GM23338 (cell line): ENCODE data around the gene MT1E. TPM values are rescaled to one million over a fixed set of nuclear protein-coding genes. Genes with fewer than 3 reads are reported as not detected.
A peak's percentile ranks its signal among the peaks of the same experiment; 100 is the strongest.

Experiments
- ATAC-seq: fragments of 200-7000 bp; cut with Tn5 transposase; 3 replicates; pipeline ENCODE4 v1.9.1; 2020
- DNase-seq: peaks from one replicate; pipeline ENCODE4 v3.0.0-alpha.2; 2015; ENCODE audit warnings: low spot score
- H2AFZ ChIP-seq: fragments of 200-600 bp; sonication (generic); 2 replicates; pipeline ENCODE4 v1.8.0; 2016; ENCODE audit warnings: antibody characterized with exemption, mild to moderate bottlenecking, moderate library complexity
- H3F3A ChIP-seq: fragments of 200-600 bp; sonication (generic); replicated peaks from 2 replicates; pipeline ENCODE4 v1.8.0; 2017; ENCODE audit warnings: antibody characterized with exemption, mixed run types, low read depth
- H3K27ac ChIP-seq: fragments of 200-600 bp; sonication (generic); 2 replicates; pipeline ENCODE4 v1.6.1; 2016; ENCODE audit warnings: low read depth
- H3K27me3 ChIP-seq: fragments of 200-600 bp; sonication (generic); 2 replicates; pipeline ENCODE4 v1.8.0; 2016; ENCODE audit warnings: mild to moderate bottlenecking, mixed run types, moderate library complexity; ENCODE audit not compliant: insufficient read depth
- H3K36me3 ChIP-seq: fragments of 200-600 bp; sonication (generic); 2 replicates; pipeline ENCODE4 v1.8.0; 2016; ENCODE audit warnings: mild to moderate bottlenecking; ENCODE audit not compliant: insufficient read depth
- H3K4me1 ChIP-seq: fragments of 200-600 bp; sonication (generic); 2 replicates; pipeline ENCODE4 v1.8.0; 2016; ENCODE audit warnings: mild to moderate bottlenecking, moderate library complexity; ENCODE audit not compliant: insufficient read depth
- H3K4me2 ChIP-seq: fragments of 200-600 bp; sonication (generic); 2 replicates; pipeline ENCODE4 v1.7.1; 2017; ENCODE audit warnings: mixed run types
- H3K4me3 ChIP-seq: fragments of 200-600 bp; sonication (generic); 2 replicates; pipeline ENCODE4 v1.6.1; 2016; ENCODE audit warnings: mixed run types
- H3K79me2 ChIP-seq: fragments of 200-600 bp; sonication (generic); replicated peaks from 2 replicates; pipeline ENCODE4 v1.8.0; 2017; ENCODE audit warnings: mild to moderate bottlenecking; ENCODE audit not compliant: insufficient read depth
- H3K9me2 ChIP-seq: fragments of 200-600 bp; sonication (generic); 2 replicates; pipeline ENCODE4 v1.8.0; 2017; ENCODE audit not compliant: insufficient read depth
- H4K20me1 ChIP-seq: fragments of 200-600 bp; sonication (generic); replicated peaks from 2 replicates; pipeline ENCODE4 v1.8.0; 2017; ENCODE audit warnings: mild to moderate bottlenecking; ENCODE audit not compliant: insufficient read depth
- H3K27ac Mint-ChIP-seq: 2 replicates; pipeline ENCODE4 v1.8.0; 2020; ENCODE audit warnings: inconsistent platforms, mild to moderate bottlenecking, moderate library complexity, mixed read lengths
- H3K27me3 Mint-ChIP-seq: 3 replicates; pipeline ENCODE4 v1.8.0; 2022; ENCODE audit warnings: low read depth, mild to moderate bottlenecking, moderate library complexity, mixed read lengths, inconsistent platforms; ENCODE audit not compliant: insufficient read depth, poor library complexity
- H3K36me3 Mint-ChIP-seq: 3 replicates; pipeline ENCODE4 v1.8.0; 2021; ENCODE audit warnings: low read depth, mild to moderate bottlenecking, inconsistent platforms, moderate library complexity, mixed read lengths
- H3K4me1 Mint-ChIP-seq: 3 replicates; pipeline ENCODE4 v1.8.0; 2020; ENCODE audit warnings: mild to moderate bottlenecking, inconsistent platforms, mixed read lengths
- H3K4me3 Mint-ChIP-seq: 3 replicates; pipeline ENCODE4 v1.8.0; 2021; ENCODE audit warnings: moderate library complexity, mild to moderate bottlenecking, inconsistent platforms, mixed read lengths
- H3K9me3 Mint-ChIP-seq: 3 replicates; pipeline ENCODE4 v1.8.0; 2020; ENCODE audit warnings: moderate library complexity, mild to moderate bottlenecking, inconsistent platforms, mixed read lengths
- EZH2 ChIP-seq: fragments of 200-600 bp; sonication (generic); IDR thresholded peaks from one replicate; pipeline ENCODE4 v1.8.0; 2017; ENCODE audit warnings: antibody characterized with exemption, mild to moderate bottlenecking, low read depth; ENCODE audit not compliant: unreplicated experiment
- EZH2phosphoT487 ChIP-seq: fragments of 200-600 bp; sonication (generic); IDR thresholded peaks from one replicate; pipeline ENCODE4 v1.8.1; 2018; ENCODE audit warnings: antibody characterized with exemption; ENCODE audit not compliant: unreplicated experiment
- POLR2AphosphoS5 ChIP-seq: IDR thresholded peaks from 2 replicates; pipeline ENCODE4 v1.6.1; 2016; ENCODE audit warnings: antibody characterized with exemption, low read depth
- STAT1 ChIP-seq: IDR thresholded peaks from one replicate; pipeline ENCODE4 v1.6.1; 2016; ENCODE audit warnings: antibody characterized with exemption; ENCODE audit not compliant: unreplicated experiment
- ZNF114 ChIP-seq: fragments of 250-450 bp; sonication (Bioruptor Pico); IDR thresholded peaks from 2 replicates; pipeline ENCODE4 v1.5.0; 2020; ENCODE audit warnings: mild to moderate bottlenecking, moderate library complexity
- polyA plus RNA-seq: library from polyadenylated mRNA; unstranded; fragments of >200 nt; fragmentation: Nextera tagmentation; extraction: Ambion mirVana; gene quantifications from 2 replicates; pipeline ENCODE4 v1.2.1, GENCODE V29; 2016
- total RNA-seq: library from RNA; depleted of rRNA; stranded (reverse); fragments of >200 nt; shearing (Covaris generic); gene quantifications from 2 replicates; pipeline ENCODE4 v1.2.3, GENCODE V29; 2014
- TF ChIP-seq, protein P1 (sequence below), 2 experiments: fragments of 200-600 bp in 1 of 2; sonication (generic) in 1 of 2; conservative IDR thresholded peaks; 2 replicates each; pipeline versions ENCODE4 v1.5.1 to v1.6.1; 2016 to 2017; ENCODE audit warnings: antibody characterized with exemption in 2 of 2, low read depth in 2 of 2, mild to moderate bottlenecking in 2 of 2, moderate library complexity in 1 of 2
- TF ChIP-seq, protein P2 (sequence below): IDR thresholded peaks from 2 replicates; pipeline ENCODE4 v1.6.1; 2016; ENCODE audit warnings: antibody characterized with exemption
- TF ChIP-seq, protein P3 (sequence below): fragments of 250-450 bp; sonication (Bioruptor Pico); IDR thresholded peaks from 2 replicates; pipeline ENCODE4 v1.5.0; 2020; ENCODE audit warnings: mild to moderate bottlenecking, moderate library complexity

MT1E gene
- total and polyA plus RNA-seq, 2 experiments from 2014 or later, result 31.0 to 121 TPM

DNA sequence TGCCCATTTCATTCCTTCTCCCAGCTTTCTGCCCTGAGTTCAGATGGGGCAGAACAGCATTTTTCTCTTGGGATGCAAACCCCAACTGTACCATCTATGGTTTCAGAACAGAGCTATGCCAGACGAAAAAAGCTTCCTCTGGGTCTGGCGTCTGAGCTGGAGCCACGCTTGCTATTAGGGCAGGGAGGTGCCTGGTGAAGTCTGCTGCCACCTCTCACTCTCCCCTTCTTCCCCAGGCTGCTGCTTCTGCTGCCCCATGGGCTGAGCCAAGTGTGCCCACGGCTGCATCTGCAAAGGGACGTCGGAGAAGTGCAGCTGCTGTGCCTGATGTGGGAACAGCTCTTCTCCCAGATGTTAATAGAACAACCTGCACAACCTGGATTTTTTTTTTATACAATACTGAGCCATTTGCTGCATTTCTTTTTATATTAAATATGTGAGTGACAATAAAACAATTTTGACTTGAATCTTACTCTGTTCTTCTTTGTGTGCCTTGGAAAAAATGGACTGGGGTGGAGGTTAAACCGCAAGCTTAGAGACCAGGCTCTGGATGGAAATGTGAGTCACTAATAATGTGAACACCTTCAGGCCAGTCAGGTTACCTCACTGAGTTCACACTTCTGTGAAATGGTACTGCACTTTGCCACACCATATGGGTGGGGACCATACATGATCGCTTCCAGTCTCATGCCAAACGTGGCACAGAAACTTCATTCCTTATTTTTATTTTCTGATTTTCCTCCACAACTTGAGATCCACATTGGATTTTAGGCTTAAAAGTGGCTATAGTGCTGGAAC is 11.2 kb downstream of the MT1E start:
- no peaks in the 10 kb centered on the region; the same call in 2 of the 3 replicates for H3K9me3 Mint-ChIP-seq
- peaks cover 99% of the 10 kb centered on the region for H3K27me3 Mint-ChIP-seq
- DNase-seq, result no peak
- H3K27ac Mint-ChIP-seq, result no peak overlapping the region
- no peak for ATAC-seq
- Histone ChIP-seq H2AFZ (no peak overlapping the region), H4K20me1 (peaks cover 11% of the 10 kb centered on the region), H3K9me2 (no peaks in the 10 kb centered on the region), H3K27me3 (peaks cover 100% of the 10 kb centered on the region), H3K4me2 (no peak overlapping the region), H3K4me1 (peaks cover 21% of the 10 kb centered on the region; the same call in 1 of the 2 replicates), H3K79me2 (no peaks in the 10 kb centered on the region), H3K36me3 (no peaks in the 10 kb centered on the region; the same call in 1 of the 2 replicates), H3F3A (peaks cover 8% of the 10 kb centered on the region; the same call in 1 of the 2 replicates), H3K27ac (no peak overlapping the region), H3K4me3 (no peak overlapping the region)
- H3K4me1 Mint-ChIP-seq, result peaks cover 35% of the 10 kb centered on the region
- H3K36me3 Mint-ChIP-seq, result no peaks in the 10 kb centered on the region; the same call in 2 of the 3 replicates
- peak overlapping the region; percentile 66; the same call in 1 of the 3 replicates for H3K4me3 Mint-ChIP-seq
- TF ChIP-seq EZH2 (peak; percentile 76), POLR2AphosphoS5 (no peak)

DNA sequence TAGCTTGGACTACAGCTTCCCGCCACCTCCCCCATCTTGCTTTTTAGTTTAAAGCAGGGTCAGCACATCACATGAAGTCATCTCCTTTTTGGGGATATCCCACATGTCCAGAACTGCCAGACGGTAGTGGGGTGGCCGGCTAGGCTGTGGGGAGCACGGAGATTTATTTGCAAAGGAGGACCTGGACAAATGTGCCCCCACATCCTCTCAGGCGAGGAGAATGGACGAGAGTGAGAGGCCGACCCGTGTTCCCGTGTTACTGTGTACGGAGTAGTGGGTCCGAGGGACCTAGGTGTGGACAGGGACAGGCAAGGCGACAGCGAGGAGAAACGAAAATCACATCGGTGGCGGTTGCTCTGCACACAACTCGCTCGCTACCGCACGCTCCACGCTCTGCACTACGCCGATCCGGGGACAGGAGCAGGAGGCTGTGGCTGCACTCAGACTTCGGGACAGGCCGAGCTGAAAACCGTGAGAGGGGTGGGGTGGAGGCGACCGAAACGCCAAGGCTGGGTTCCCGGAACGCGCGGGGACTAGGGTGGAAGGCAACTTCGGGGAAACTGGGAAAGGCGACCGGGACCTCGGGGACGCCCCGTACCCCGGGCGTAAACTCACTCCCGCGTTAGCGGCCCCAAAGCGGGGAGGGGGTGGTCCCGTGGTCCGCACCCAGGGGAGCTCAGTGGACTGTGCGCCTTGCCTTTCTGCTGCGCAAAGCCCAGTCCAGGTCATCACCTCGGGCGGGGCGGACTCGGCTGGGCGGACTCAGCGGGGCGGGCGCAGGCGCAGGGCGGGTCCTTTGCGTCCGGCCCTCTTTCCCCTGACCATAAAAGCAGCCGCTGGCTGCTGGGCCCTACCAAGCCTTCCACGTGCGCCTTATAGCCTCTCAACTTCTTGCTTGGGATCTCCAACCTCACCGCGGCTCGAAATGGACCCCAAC is 12.5 kb downstream of the MT1E start, which contains the start of gene MT1A:
Gene MT1A, plus strand, starts transcription at position 853 of the 937 bp plus-strand sequence. Its CDS starts 73 bp downstream, at position 926.
- Histone ChIP-seq H3K27me3 (peaks cover 100% of the 10 kb centered on the region), H4K20me1 (peaks cover 8% of the 10 kb centered on the region), H3K4me2 (peak within 1 kb of the TSS; percentile 77), H3K79me2 (no peaks in the 10 kb centered on the region), H3K27ac (no peak within 1 kb of the TSS), H2AFZ (0 out of 2 replicates have a peak within 1 kb of the TSS, but pooled peaks have one; percentile 63), H3K4me3 (peak within 1 kb of the TSS; percentile 57), H3F3A (peaks cover 11% of the 10 kb centered on the region; the same call in 1 of the 2 replicates), H3K9me2 (no peaks in the 10 kb centered on the region), H3K4me1 (peaks cover 13% of the 10 kb centered on the region; the same call in 1 of the 2 replicates), H3K36me3 (no peaks in the 10 kb centered on the region; the same call in 1 of the 2 replicates)
- H3K9me3 Mint-ChIP-seq, result no peaks in the 10 kb centered on the region; the same call in 2 of the 3 replicates
- DNase-seq (peak; percentile 79), ATAC-seq (peak; percentile 50)
- H3K4me3 Mint-ChIP-seq, result peak within 1 kb of the TSS; percentile 66
- peaks cover 38% of the 10 kb centered on the region for H3K4me1 Mint-ChIP-seq
- peaks cover 99% of the 10 kb centered on the region for H3K27me3 Mint-ChIP-seq
- no peak within 1 kb of the TSS for H3K27ac Mint-ChIP-seq
- H3K36me3 Mint-ChIP-seq, result no peaks in the 10 kb centered on the region; the same call in 2 of the 3 replicates
- TF ChIP-seq, protein P1, sequence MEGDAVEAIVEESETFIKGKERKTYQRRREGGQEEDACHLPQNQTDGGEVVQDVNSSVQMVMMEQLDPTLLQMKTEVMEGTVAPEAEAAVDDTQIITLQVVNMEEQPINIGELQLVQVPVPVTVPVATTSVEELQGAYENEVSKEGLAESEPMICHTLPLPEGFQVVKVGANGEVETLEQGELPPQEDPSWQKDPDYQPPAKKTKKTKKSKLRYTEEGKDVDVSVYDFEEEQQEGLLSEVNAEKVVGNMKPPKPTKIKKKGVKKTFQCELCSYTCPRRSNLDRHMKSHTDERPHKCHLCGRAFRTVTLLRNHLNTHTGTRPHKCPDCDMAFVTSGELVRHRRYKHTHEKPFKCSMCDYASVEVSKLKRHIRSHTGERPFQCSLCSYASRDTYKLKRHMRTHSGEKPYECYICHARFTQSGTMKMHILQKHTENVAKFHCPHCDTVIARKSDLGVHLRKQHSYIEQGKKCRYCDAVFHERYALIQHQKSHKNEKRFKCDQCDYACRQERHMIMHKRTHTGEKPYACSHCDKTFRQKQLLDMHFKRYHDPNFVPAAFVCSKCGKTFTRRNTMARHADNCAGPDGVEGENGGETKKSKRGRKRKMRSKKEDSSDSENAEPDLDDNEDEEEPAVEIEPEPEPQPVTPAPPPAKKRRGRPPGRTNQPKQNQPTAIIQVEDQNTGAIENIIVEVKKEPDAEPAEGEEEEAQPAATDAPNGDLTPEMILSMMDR (conservative IDR thresholded peaks at IDR 0.05; ENCODE audit: low read depth in 2 of 2), result no peak
- no peak for TF ChIP-seq ZNF114
- TF ChIP-seq, protein P2, sequence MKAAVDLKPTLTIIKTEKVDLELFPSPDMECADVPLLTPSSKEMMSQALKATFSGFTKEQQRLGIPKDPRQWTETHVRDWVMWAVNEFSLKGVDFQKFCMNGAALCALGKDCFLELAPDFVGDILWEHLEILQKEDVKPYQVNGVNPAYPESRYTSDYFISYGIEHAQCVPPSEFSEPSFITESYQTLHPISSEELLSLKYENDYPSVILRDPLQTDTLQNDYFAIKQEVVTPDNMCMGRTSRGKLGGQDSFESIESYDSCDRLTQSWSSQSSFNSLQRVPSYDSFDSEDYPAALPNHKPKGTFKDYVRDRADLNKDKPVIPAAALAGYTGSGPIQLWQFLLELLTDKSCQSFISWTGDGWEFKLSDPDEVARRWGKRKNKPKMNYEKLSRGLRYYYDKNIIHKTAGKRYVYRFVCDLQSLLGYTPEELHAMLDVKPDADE, result no peak
- TF ChIP-seq, protein P3, sequence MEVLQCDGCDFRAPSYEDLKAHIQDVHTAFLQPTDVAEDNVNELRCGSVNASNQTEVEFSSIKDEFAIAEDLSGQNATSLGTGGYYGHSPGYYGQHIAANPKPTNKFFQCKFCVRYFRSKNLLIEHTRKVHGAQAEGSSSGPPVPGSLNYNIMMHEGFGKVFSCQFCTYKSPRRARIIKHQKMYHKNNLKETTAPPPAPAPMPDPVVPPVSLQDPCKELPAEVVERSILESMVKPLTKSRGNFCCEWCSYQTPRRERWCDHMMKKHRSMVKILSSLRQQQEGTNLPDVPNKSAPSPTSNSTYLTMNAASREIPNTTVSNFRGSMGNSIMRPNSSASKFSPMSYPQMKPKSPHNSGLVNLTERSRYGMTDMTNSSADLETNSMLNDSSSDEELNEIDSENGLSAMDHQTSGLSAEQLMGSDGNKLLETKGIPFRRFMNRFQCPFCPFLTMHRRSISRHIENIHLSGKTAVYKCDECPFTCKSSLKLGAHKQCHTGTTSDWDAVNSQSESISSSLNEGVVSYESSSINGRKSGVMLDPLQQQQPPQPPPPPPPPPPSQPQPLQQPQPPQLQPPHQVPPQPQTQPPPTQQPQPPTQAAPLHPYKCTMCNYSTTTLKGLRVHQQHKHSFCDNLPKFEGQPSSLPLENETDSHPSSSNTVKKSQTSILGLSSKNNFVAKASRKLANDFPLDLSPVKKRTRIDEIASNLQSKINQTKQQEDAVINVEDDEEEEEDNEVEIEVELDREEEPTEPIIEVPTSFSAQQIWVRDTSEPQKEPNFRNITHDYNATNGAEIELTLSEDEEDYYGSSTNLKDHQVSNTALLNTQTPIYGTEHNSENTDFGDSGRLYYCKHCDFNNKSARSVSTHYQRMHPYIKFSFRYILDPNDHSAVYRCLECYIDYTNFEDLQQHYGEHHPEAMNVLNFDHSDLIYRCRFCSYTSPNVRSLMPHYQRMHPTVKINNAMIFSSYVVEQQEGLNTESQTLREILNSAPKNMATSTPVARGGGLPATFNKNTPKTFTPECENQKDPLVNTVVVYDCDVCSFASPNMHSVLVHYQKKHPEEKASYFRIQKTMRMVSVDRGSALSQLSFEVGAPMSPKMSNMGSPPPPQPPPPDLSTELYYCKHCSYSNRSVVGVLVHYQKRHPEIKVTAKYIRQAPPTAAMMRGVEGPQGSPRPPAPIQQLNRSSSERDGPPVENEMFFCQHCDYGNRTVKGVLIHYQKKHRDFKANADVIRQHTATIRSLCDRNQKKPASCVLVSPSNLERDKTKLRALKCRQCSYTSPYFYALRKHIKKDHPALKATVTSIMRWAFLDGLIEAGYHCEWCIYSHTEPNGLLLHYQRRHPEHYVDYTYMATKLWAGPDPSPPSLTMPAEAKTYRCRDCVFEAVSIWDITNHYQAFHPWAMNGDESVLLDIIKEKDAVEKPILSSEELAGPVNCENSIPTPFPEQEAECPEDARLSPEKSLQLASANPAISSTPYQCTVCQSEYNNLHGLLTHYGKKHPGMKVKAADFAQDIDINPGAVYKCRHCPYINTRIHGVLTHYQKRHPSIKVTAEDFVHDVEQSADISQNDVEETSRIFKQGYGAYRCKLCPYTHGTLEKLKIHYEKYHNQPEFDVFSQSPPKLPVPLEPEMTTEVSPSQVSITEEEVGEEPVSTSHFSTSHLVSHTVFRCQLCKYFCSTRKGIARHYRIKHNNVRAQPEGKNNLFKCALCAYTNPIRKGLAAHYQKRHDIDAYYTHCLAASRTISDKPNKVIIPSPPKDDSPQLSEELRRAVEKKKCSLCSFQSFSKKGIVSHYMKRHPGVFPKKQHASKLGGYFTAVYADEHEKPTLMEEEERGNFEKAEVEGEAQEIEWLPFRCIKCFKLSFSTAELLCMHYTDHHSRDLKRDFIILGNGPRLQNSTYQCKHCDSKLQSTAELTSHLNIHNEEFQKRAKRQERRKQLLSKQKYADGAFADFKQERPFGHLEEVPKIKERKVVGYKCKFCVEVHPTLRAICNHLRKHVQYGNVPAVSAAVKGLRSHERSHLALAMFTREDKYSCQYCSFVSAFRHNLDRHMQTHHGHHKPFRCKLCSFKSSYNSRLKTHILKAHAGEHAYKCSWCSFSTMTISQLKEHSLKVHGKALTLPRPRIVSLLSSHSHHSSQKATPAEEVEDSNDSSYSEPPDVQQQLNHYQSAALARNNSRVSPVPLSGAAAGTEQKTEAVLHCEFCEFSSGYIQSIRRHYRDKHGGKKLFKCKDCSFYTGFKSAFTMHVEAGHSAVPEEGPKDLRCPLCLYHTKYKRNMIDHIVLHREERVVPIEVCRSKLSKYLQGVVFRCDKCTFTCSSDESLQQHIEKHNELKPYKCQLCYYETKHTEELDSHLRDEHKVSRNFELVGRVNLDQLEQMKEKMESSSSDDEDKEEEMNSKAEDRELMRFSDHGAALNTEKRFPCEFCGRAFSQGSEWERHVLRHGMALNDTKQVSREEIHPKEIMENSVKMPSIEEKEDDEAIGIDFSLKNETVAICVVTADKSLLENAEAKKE (CRISPR knock-in tag), result no peak
- TF ChIP-seq POLR2AphosphoS5, result no peak
- TF ChIP-seq EZH2phosphoT487, result peak; percentile 81
- peak; percentile 84 for TF ChIP-seq EZH2
- no peak for TF ChIP-seq STAT1
